ENCODE data around the gene DYNLRB2.

DYNLRB2 gene

DNA sequence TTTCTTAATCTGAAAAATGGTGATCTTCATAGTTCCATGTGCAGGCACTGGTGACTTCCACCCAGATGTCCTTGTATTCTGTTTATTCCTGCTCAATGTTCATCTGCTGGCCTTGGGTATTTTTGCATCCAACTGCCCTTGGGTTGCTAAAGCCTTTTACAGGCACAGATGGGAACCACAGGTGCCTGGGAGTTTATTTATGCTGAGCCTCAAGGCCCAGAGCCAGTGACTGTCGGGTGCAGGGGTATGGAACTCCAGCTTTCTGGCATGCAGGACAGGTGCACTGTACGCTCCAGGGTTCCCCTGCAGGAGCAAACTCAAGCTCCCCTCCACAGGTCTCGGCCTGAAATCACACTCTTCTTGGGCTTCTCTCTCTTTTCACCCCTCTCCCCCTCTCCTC lies 22.3 kb downstream of the DYNLRB2 start:
- H3K4me2 ChIP-seq (ENCODE audit: low read depth, low read length, poor library complexity, severe bottlenecking), result peak overlapping the region; percentile 91
- peaks cover 47% of the 10 kb centered on the region for H3K4me1 ChIP-seq (ENCODE audit: insufficient read depth, low read length, poor library complexity, severe bottlenecking)
- H3K79me2 ChIP-seq (ENCODE audit: insufficient read depth, low read length), result no peaks in the 10 kb centered on the region
- no peaks in the 10 kb centered on the region for H4K20me1 ChIP-seq (ENCODE audit: insufficient read depth, low read length, poor library complexity, severe bottlenecking)
- H3K9ac ChIP-seq (ENCODE audit: low read depth, low read length, poor library complexity, severe bottlenecking), result peak overlapping the region; percentile 79
- H2AFZ ChIP-seq (ENCODE audit: low read length), result no peak overlapping the region
- no peaks in the 10 kb centered on the region for H3K9me2 ChIP-seq (replicated peaks; ENCODE audit: low read depth, low read length)
- no peak overlapping the region for H3K4me3 ChIP-seq (ENCODE audit: low read length, poor library complexity, severe bottlenecking)
- H3K27me3 ChIP-seq (ENCODE audit: insufficient read depth, low read length, poor library complexity, severe bottlenecking), result no peaks in the 10 kb centered on the region
- peaks cover 12% of the 10 kb centered on the region for H3F3A ChIP-seq (ENCODE audit: low read depth)
- H3K9me3 ChIP-seq (ENCODE audit: insufficient read depth, low read depth, low read length), result no peaks in the 10 kb centered on the region
- TF ChIP-seq, protein P1, sequence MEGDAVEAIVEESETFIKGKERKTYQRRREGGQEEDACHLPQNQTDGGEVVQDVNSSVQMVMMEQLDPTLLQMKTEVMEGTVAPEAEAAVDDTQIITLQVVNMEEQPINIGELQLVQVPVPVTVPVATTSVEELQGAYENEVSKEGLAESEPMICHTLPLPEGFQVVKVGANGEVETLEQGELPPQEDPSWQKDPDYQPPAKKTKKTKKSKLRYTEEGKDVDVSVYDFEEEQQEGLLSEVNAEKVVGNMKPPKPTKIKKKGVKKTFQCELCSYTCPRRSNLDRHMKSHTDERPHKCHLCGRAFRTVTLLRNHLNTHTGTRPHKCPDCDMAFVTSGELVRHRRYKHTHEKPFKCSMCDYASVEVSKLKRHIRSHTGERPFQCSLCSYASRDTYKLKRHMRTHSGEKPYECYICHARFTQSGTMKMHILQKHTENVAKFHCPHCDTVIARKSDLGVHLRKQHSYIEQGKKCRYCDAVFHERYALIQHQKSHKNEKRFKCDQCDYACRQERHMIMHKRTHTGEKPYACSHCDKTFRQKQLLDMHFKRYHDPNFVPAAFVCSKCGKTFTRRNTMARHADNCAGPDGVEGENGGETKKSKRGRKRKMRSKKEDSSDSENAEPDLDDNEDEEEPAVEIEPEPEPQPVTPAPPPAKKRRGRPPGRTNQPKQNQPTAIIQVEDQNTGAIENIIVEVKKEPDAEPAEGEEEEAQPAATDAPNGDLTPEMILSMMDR (conservative IDR thresholded peaks at IDR 0.05; ENCODE audit: low read length), result no peak
- TF ChIP-seq EZH2phosphoT487 (IDR thresholded peaks at IDR 0.05; ENCODE audit: borderline replicate concordance), result no peak
- no peaks in the 10 kb centered on the region for H3K36me3 ChIP-seq (ENCODE audit: insufficient read depth, low read length)

DNA sequence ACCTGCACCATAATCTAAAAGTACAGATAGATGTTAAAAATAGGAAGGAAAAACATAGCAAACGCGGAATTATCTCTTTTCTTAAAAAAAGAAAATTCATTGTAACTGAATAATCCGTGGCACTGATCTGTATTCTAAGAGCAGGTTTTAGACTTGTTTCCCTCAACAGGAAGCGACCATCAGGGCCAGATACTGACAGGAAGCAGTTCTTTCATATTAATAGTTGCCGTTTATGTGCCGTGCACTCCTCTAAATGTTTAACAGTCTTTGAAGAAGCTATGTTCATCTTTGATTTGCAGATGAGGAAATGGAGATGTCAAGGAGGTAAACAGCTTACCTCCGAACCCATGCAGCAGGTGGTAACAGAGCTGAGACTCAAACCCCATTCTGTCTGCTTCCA lies 23.6 kb downstream of the DYNLRB2 start:
- peak overlapping the region; percentile 91 for H3K4me2 ChIP-seq (ENCODE audit: low read depth, low read length, poor library complexity, severe bottlenecking)
- H3K79me2 ChIP-seq (ENCODE audit: insufficient read depth, low read length), result no peaks in the 10 kb centered on the region
- peak overlapping the region; percentile 52; the same call in 1 of the 2 replicates for H2AFZ ChIP-seq (ENCODE audit: low read length)
- H3K4me3 ChIP-seq (ENCODE audit: low read length, poor library complexity, severe bottlenecking), result peak overlapping the region; percentile 69
- H3K4me1 ChIP-seq (ENCODE audit: insufficient read depth, low read length, poor library complexity, severe bottlenecking), result peaks cover 55% of the 10 kb centered on the region
- TF ChIP-seq, protein P1 (conservative IDR thresholded peaks at IDR 0.05; ENCODE audit: low read length), result no peak
- TF ChIP-seq EZH2phosphoT487 (IDR thresholded peaks at IDR 0.05; ENCODE audit: borderline replicate concordance), result no peak
- H4K20me1 ChIP-seq (ENCODE audit: insufficient read depth, low read length, poor library complexity, severe bottlenecking), result no peaks in the 10 kb centered on the region
- no peaks in the 10 kb centered on the region for H3K36me3 ChIP-seq (ENCODE audit: insufficient read depth, low read length)
- H3K27me3 ChIP-seq (ENCODE audit: insufficient read depth, low read length, poor library complexity, severe bottlenecking), result no peaks in the 10 kb centered on the region
- H3K9ac ChIP-seq (ENCODE audit: low read depth, low read length, poor library complexity, severe bottlenecking), result peak overlapping the region; percentile 79
- peaks cover 18% of the 10 kb centered on the region for H3F3A ChIP-seq (ENCODE audit: low read depth)
- no peaks in the 10 kb centered on the region for H3K9me2 ChIP-seq (replicated peaks; ENCODE audit: low read depth, low read length)
- no peaks in the 10 kb centered on the region for H3K9me3 ChIP-seq (ENCODE audit: insufficient read depth, low read depth, low read length)

DNA sequence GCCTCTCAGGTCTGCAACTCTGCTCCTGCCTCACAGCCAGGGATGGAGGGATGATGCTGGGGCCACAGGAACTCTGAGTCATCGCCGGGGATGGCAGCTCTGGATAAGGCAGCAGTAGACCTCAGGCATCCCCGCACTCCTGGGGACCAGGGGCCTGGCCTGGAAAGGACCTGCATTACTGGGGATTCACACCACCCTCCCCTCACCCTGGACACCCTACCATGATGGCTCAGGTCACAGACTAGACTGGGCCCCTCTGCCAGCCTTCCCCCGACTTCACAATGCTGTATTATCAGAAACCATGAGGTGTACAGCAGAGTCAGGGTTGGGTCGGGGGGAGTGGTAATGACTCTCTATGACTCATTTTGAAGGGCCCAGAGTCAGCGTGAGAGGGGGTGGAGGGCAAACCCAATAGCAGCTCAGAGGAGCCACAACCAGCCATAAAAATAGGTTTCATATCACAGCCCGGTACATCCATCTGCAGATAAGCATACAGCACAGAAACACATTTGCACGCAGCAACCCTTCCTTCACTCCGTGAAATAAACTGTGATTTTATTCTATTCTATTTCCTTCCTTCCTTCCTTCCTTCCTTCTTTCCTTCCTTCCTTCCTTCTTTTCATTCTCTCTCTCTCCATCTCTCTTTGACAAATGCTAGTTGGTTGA lies 28.8 kb downstream of the DYNLRB2 start:
- H3K36me3 ChIP-seq (ENCODE audit: insufficient read depth, low read length), result no peaks in the 10 kb centered on the region
- peak overlapping the region; percentile 69 for H3K4me2 ChIP-seq (ENCODE audit: low read depth, low read length, poor library complexity, severe bottlenecking)
- no peaks in the 10 kb centered on the region for H3K9me2 ChIP-seq (replicated peaks; ENCODE audit: low read depth, low read length)
- H2AFZ ChIP-seq (ENCODE audit: low read length), result no peak overlapping the region
- H3K4me1 ChIP-seq (ENCODE audit: insufficient read depth, low read length, poor library complexity, severe bottlenecking), result peaks cover 35% of the 10 kb centered on the region
- no peaks in the 10 kb centered on the region for H3K79me2 ChIP-seq (ENCODE audit: insufficient read depth, low read length)
- TF ChIP-seq, protein P1 (conservative IDR thresholded peaks at IDR 0.05; ENCODE audit: low read length), result no peak
- no peak for TF ChIP-seq EZH2phosphoT487 (IDR thresholded peaks at IDR 0.05; ENCODE audit: borderline replicate concordance)
- H3F3A ChIP-seq (ENCODE audit: low read depth), result peaks cover 17% of the 10 kb centered on the region
- H3K27me3 ChIP-seq (ENCODE audit: insufficient read depth, low read length, poor library complexity, severe bottlenecking), result no peaks in the 10 kb centered on the region
- H3K9ac ChIP-seq (ENCODE audit: low read depth, low read length, poor library complexity, severe bottlenecking), result peak overlapping the region; percentile 39
- no peaks in the 10 kb centered on the region for H3K9me3 ChIP-seq (ENCODE audit: insufficient read depth, low read depth, low read length)
- H4K20me1 ChIP-seq (ENCODE audit: insufficient read depth, low read length, poor library complexity, severe bottlenecking), result no peaks in the 10 kb centered on the region
- H3K4me3 ChIP-seq (ENCODE audit: low read length, poor library complexity, severe bottlenecking), result peak overlapping the region; percentile 45
